Transverse colon (tissue), 4 donors: ENCODE results near the gene LRFN4. TPM values are rescaled to one million over a fixed set of nuclear protein-coding genes. Genes with fewer than 3 reads are reported as not detected.

Source experiments
- DNase-seq: peaks from one replicate; pipeline ENCODE4 v3.0.0-alpha.2; 2019
- H3K27ac ChIP-seq, 4 donors: fragments of 200-600 bp; sonication (generic); 2 replicates each; pipeline ENCODE4 v1.5.1; 2016 to 2018; ENCODE audit warnings: inconsistent platforms in 4 of 4
- H3K27me3 ChIP-seq: fragments of 200-600 bp; sonication (generic); 2 replicates; pipeline ENCODE4 v1.5.1; 2017; ENCODE audit warnings: inconsistent platforms
- H3K36me3 ChIP-seq, 4 donors: fragments of 200-600 bp; sonication (generic); 2 replicates each; pipeline ENCODE4 v1.5.1; 2017 to 2019; ENCODE audit warnings: inconsistent platforms in 4 of 4
- H3K4me1 ChIP-seq, 4 donors: fragments of 200-600 bp; sonication (generic); 2 replicates each; pipeline ENCODE4 v1.5.1; 2017 to 2020; ENCODE audit warnings: inconsistent platforms in 4 of 4
- H3K4me3 ChIP-seq, 4 donors: fragments of 200-600 bp; sonication (generic); 1 replicate in 1 of 4; 2 replicates in 3 of 4; pipeline versions ENCODE4 v1.5.1 to v1.6.1; 2017 to 2019; ENCODE audit warnings: inconsistent platforms in 4 of 4
- H3K9me3 ChIP-seq, 2 donors: fragments of 200-600 bp; sonication (generic); 2 replicates each; pipeline ENCODE4 v1.5.1; 2017 to 2019; ENCODE audit warnings: inconsistent platforms in 2 of 2
- CTCF ChIP-seq, 5 experiments: fragments of 200-600 bp in 3 of 5; fragments of 450-650 bp in 2 of 5; sonication (generic) in 3 of 5; IDR thresholded peaks; 1 replicate in 2 of 5; 2 replicates in 3 of 5; pipeline ENCODE4 v1.5.1; 2016 to 2017; ENCODE audit warnings: antibody characterized with exemption in 5 of 5, inconsistent platforms in 3 of 5, mild to moderate bottlenecking in 2 of 5, moderate library complexity in 1 of 5
- EP300 ChIP-seq: sonication (generic); formaldehyde crosslinking; IDR thresholded peaks from one replicate; pipeline ENCODE4 v1.6.1; 2017; ENCODE audit warnings: antibody characterized with exemption, low read depth
- POLR2A ChIP-seq: fragments of 450-650 bp; IDR thresholded peaks from one replicate; pipeline ENCODE4 v1.6.1; 2016; ENCODE audit warnings: antibody characterized with exemption, mild to moderate bottlenecking, moderate library complexity
- POLR2AphosphoS5 ChIP-seq, 3 donors: sonication (generic); formaldehyde crosslinking; IDR thresholded peaks; one replicate each; pipeline ENCODE4 v1.6.1; 2016; ENCODE audit warnings: antibody characterized with exemption in 3 of 3
- WGBS, 2 donors: methylation state at CpG; one replicate each; pipeline ENCODE4 v1.1.5; 2018; ENCODE audit warnings: low coverage in 1 of 2; 5-methylcytosine and 5-hydroxymethylcytosine counted together
- in situ Hi-C, 4 donors: fragments of 200-750 bp; cut with MboI; loops; one replicate each; pipeline versions ENCODE4 v1.15.0 to v1.15.1; 2017; ENCODE audit warnings: low sequenced_read_pairs in 3 of 4, low pct_ligation_motif_present in 1 of 4, low pct_unique_long_range_greater_than_20kb in 1 of 4
- intact Hi-C: fragments of 100-400 bp; cut with DNase I; formaldehyde crosslinking; loops from one replicate; pipeline ENCODE4 v1.15.1; 2023; ENCODE audit warnings: low total_unique reads
- total RNA-seq, 4 donors: library from RNA; depleted of rRNA; stranded (reverse); fragments of >200 nt; gene quantifications; one replicate each; pipeline ENCODE4 v1.1.0, GENCODE V29; 2016

The LRFN4 gene
- total RNA-seq, 4 donors from 2014 or later = 14.3 to 52.3 (median 22.6) TPM

GRCh38 chr11:66881451-66881835 lies 24.6 kb downstream of the LRFN4 start:
- DNase-seq = no peak
- intact Hi-C loops (no loop called here), in situ Hi-C loops (no loop called here)
- Histone ChIP-seq H3K4me1 (peaks cover 0 to 17% (median 4%) of the 10 kb centered on the region in 4 donors), H3K27ac (no peak overlapping the region), H3K9me3 (no peaks in the 10 kb centered on the region), H3K4me3 (no peak overlapping the region), H3K36me3 (no peaks in the 10 kb centered on the region), H3K27me3 (no peaks in the 10 kb centered on the region)
- TF ChIP-seq EP300 (no peak), CTCF (IDR thresholded peaks at IDR 0.05) (no peak), POLR2AphosphoS5 (IDR thresholded peaks at IDR 0.05) (no peak), POLR2A (no peak)
- WGBS, 2 donors = 89% methylated on average over 10 of the region's 10 CpGs; no CpG with 5 or more reads in 1 of the 2 donors

- Histone ChIP-seq H3K9me3 (no peaks in the 10 kb centered on the region), H3K4me3 (no peak overlapping the region), H3K4me1 (peaks cover 0 to 17% (median 4%) of the 10 kb centered on the region in 4 donors), H3K36me3 (no peaks in the 10 kb centered on the region), H3K27ac (no peak overlapping the region), H3K27me3 (no peaks in the 10 kb centered on the region)
- intact Hi-C loops (no loop called here), in situ Hi-C loops (no loop called here)
- 89% methylated on average over 9 of the region's 9 CpGs; no CpG with 5 or more reads in 1 of the 2 donors for WGBS, 2 donors
- TF ChIP-seq EP300 = no peak
- TF ChIP-seq POLR2AphosphoS5 (IDR thresholded peaks at IDR 0.05) = no peak
- no peak for TF ChIP-seq CTCF (IDR thresholded peaks at IDR 0.05)
- TF ChIP-seq POLR2A = no peak
- no peak for DNase-seq
Observed at GRCh38 chr11:66881927-66882452, 25.1 kb downstream of the LRFN4 start.

- TF ChIP-seq CTCF (IDR thresholded peaks at IDR 0.05) (no peak), EP300 (no peak), POLR2A (no peak), POLR2AphosphoS5 (IDR thresholded peaks at IDR 0.05) (no peak)
- Histone ChIP-seq H3K27ac (no peak overlapping the region), H3K4me3 (peak overlapping the region in 2 of 4 donors; percentile 14 to 33), H3K36me3 (no peaks in the 10 kb centered on the region), H3K27me3 (no peaks in the 10 kb centered on the region), H3K9me3 (no peaks in the 10 kb centered on the region), H3K4me1 (peaks cover 0 to 17% (median 4%) of the 10 kb centered on the region in 4 donors)
- DNase-seq = no peak
- in situ Hi-C loops (no loop called here), intact Hi-C loops (no loop called here)
- 44% methylated on average over 14 of the region's 14 CpGs; no CpG with 5 or more reads in 1 of the 2 donors for WGBS, 2 donors
Observed at GRCh38 chr11:66882561-66883015, 25.7 kb downstream of the LRFN4 start.

GRCh38 chr11:66883016-66883965 lies 26.4 kb downstream of the LRFN4 start:
- intact Hi-C loops (no loop called here), in situ Hi-C loops (no loop called here)
- 36 to 49% methylated on average over 4 to 29 of the region's 29 CpGs for WGBS, 2 donors

More at GRCh38 chr11:66883016-66883965, 26.4 kb downstream of the LRFN4 start:
- Histone ChIP-seq H3K4me1 (peaks cover 0 to 17% (median 4%) of the 10 kb centered on the region in 4 donors), H3K36me3 (no peaks in the 10 kb centered on the region), H3K27me3 (no peaks in the 10 kb centered on the region), H3K4me3 (peak overlapping the region in 2 of 4 donors; percentile 14 to 33), H3K27ac (no peak overlapping the region), H3K9me3 (no peaks in the 10 kb centered on the region)
- peak; percentile 86 for DNase-seq
- TF ChIP-seq POLR2A (no peak), CTCF (IDR thresholded peaks at IDR 0.05) (peak; percentile 70 to 77 (median 73)), EP300 (no peak), POLR2AphosphoS5 (IDR thresholded peaks at IDR 0.05) (no peak)
